Measurements from ENCODE around the gene ING5.

GRCh38 chr2:241670333-241671110 lies 31.3 kb upstream of the ING5 start:
- TF ChIP-seq CTCF (IDR thresholded peaks at IDR 0.05) (no peak), POLR2AphosphoS5 (IDR thresholded peaks at IDR 0.05; ENCODE audit: low read depth, low read length) (no peak), REST (IDR thresholded peaks at IDR 0.05; ENCODE audit: insufficient read depth in 1 of 2, low read depth in 2 of 2, low read length in 1 of 2) (no peak), TCF7L2 (IDR thresholded peaks at IDR 0.05; ENCODE audit: low read depth, low read length) (no peak), SIN3A (IDR thresholded peaks at IDR 0.05; ENCODE audit: borderline replicate concordance, insufficient read depth, low read depth, low read length) (no peak)

Measured in Panc1 (cell line).